SU-DHL-6 (cell line): ENCODE measurements around the gene ABHD17A.

Experiments
- H2AFZ ChIP-seq: fragments of 200-600 bp; sonication (generic); 2 replicates; pipeline ENCODE4 v1.6.1; 2014; ENCODE audit warnings: low read depth, mild to moderate bottlenecking, moderate library complexity, mixed read lengths, antibody characterized with exemption, low read length; ENCODE audit not compliant: severe bottlenecking
- H3F3A ChIP-seq: fragments of 200-600 bp; shearing (Covaris generic); 2 replicates; pipeline ENCODE4 v1.6.0; 2016; ENCODE audit warnings: antibody characterized with exemption, mild to moderate bottlenecking; ENCODE audit not compliant: insufficient read depth
- H3K27ac ChIP-seq: fragments of 200-600 bp; sonication (generic); 2 replicates; pipeline ENCODE4 v1.5.1; 2016; ENCODE audit warnings: low read depth, mild to moderate bottlenecking, low read length, moderate library complexity, mixed read lengths
- H3K27me3 ChIP-seq: fragments of 200-600 bp; sonication (generic), shearing (Covaris generic); 2 replicates; pipeline ENCODE4 v1.6.0; 2014; ENCODE audit warnings: mild to moderate bottlenecking, low read length
- H3K36me3 ChIP-seq: fragments of 200-600 bp; sonication (generic); 2 replicates; pipeline ENCODE4 v1.6.1; 2014; ENCODE audit warnings: mild to moderate bottlenecking, low read length, mixed read lengths
- H3K4me2 ChIP-seq: fragments of 300-600, 200-600 bp; shearing (Covaris generic), sonication (generic); 2 replicates; pipeline ENCODE4 v1.6.0; 2014; ENCODE audit warnings: low read length, low read depth, mild to moderate bottlenecking; ENCODE audit not compliant: poor library complexity, severe bottlenecking
- H3K4me3 ChIP-seq: fragments of 200-600 bp; sonication (generic); 2 replicates; pipeline ENCODE4 v1.5.1; 2014; ENCODE audit warnings: antibody characterized with exemption, low read length, mild to moderate bottlenecking, mixed read lengths; ENCODE audit not compliant: insufficient read depth, poor library complexity, severe bottlenecking
- H3K79me2 ChIP-seq: fragments of 200-600 bp; sonication (generic); 2 replicates; pipeline ENCODE4 v1.6.1; 2014; ENCODE audit warnings: mild to moderate bottlenecking, low read length, moderate library complexity; ENCODE audit not compliant: insufficient read depth
- H3K9ac ChIP-seq: fragments of 200-600 bp; sonication (generic); 2 replicates; pipeline ENCODE4 v1.7.0; 2014; ENCODE audit warnings: mild to moderate bottlenecking, low read length
- H3K9me2 ChIP-seq: fragments of 200-600 bp; sonication (generic); replicated peaks from 2 replicates; pipeline ENCODE4 v1.6.1; 2014; ENCODE audit warnings: low read length; ENCODE audit not compliant: insufficient read depth
- H3K9me3 ChIP-seq: fragments of 200-600 bp; sonication (generic); 2 replicates; pipeline ENCODE4 v1.6.1; 2014; ENCODE audit warnings: low read length, mixed read lengths; ENCODE audit not compliant: insufficient read depth
- H4K20me1 ChIP-seq: fragments of 200-600 bp; sonication (generic); 2 replicates; pipeline ENCODE4 v1.6.1; 2014; ENCODE audit warnings: low read depth, mild to moderate bottlenecking, antibody characterized with exemption, low read length, moderate library complexity, mixed read lengths
- EZH2phosphoT487 ChIP-seq: fragments of 200-600 bp; sonication (generic), shearing (Covaris generic); conservative IDR thresholded peaks from 2 replicates; pipeline ENCODE4 v1.6.1; 2018; ENCODE audit warnings: mild to moderate bottlenecking, antibody characterized with exemption, low read length, moderate library complexity, mixed read lengths
- TF ChIP-seq, protein P1 (sequence below): fragments of 200-600 bp; sonication (generic); IDR thresholded peaks from one replicate; pipeline ENCODE4 v1.5.1; 2017; ENCODE audit warnings: antibody characterized with exemption, mild to moderate bottlenecking, low read length, moderate library complexity; ENCODE audit not compliant: insufficient read depth, poor library complexity, severe bottlenecking

Gene ABHD17A

DNA sequence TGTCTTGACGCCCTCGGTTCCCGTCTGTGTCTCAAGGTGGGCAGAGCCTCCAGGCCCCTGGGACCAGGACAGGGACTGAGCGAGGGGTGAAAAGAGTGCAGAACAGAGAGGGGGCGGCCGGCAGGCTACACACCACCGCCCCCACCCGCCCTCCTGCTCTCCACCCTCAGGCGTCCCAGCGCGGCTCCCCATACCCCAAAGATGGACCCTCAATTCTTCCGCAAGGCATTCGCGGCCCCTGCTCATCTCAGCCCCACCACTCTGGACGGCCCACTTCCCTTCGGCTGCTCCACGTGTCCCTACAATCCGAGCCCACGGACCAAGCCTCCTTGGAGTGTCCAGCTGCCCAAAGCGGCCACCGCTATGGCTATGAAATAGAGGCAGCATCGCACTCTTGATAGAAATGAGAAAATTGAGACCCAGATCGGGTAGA is 23.7 kb downstream of the ABHD17A start:
- no peaks in the 10 kb centered on the region for H3K36me3 ChIP-seq
- peak overlapping the region; percentile 75 for H3K9ac ChIP-seq
- H3K27ac ChIP-seq: peak overlapping the region; percentile 61
- H3K9me2 ChIP-seq: no peaks in the 10 kb centered on the region
- TF ChIP-seq, protein P1, sequence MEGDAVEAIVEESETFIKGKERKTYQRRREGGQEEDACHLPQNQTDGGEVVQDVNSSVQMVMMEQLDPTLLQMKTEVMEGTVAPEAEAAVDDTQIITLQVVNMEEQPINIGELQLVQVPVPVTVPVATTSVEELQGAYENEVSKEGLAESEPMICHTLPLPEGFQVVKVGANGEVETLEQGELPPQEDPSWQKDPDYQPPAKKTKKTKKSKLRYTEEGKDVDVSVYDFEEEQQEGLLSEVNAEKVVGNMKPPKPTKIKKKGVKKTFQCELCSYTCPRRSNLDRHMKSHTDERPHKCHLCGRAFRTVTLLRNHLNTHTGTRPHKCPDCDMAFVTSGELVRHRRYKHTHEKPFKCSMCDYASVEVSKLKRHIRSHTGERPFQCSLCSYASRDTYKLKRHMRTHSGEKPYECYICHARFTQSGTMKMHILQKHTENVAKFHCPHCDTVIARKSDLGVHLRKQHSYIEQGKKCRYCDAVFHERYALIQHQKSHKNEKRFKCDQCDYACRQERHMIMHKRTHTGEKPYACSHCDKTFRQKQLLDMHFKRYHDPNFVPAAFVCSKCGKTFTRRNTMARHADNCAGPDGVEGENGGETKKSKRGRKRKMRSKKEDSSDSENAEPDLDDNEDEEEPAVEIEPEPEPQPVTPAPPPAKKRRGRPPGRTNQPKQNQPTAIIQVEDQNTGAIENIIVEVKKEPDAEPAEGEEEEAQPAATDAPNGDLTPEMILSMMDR: no peak
- no peak for TF ChIP-seq EZH2phosphoT487
- H3F3A ChIP-seq: peaks cover 23% of the 10 kb centered on the region; the same call in 1 of the 2 replicates
- no peaks in the 10 kb centered on the region for H3K9me3 ChIP-seq
- peaks cover 6% of the 10 kb centered on the region; the same call in 1 of the 2 replicates for H4K20me1 ChIP-seq
- H3K79me2 ChIP-seq: peaks cover 44% of the 10 kb centered on the region
- peak overlapping the region; percentile 95 for H3K4me3 ChIP-seq
- H3K27me3 ChIP-seq: no peaks in the 10 kb centered on the region
- H2AFZ ChIP-seq: no peak overlapping the region
- peak overlapping the region; percentile 66 for H3K4me2 ChIP-seq

DNA sequence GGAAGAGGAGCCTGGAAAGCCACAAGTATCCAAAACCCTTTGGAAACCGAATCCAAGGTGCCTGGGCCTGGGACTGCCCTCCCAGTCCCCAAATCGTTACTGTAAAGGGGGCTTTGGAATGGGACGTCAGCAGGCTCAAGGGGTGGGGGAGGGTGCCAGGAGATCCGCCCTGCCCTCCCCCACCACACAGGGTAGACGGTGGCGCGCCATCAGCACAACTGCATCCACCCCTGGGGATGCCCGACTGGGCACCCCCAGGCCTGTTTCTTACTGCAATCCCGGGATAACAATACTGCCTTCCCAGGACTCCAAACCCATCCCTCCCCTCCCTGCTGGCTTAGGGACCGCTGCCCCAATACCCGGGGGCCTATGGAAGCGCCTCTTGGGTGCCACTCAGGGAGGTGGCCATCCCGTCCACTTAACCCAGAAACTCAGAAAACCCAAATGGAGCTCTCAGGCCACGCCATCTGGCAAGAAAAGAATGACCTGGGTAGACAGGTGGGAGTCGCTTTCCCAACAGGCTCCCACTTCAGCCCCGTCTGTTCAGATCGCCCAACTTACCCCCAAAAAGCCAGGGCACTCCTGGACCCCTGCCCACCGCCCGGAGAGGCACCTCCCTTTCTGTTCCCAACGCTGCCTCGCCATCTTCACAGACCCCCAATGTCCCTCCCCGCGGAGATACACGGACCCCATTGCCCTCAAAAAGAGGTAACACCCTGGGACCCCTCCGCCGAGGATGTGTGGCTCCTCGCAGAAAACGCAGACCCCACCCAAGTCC is 24.3 kb downstream of the ABHD17A start:
- no peaks in the 10 kb centered on the region for H3K27me3 ChIP-seq
- H3K36me3 ChIP-seq: no peaks in the 10 kb centered on the region
- no peaks in the 10 kb centered on the region for H3K9me2 ChIP-seq
- H3F3A ChIP-seq: peaks cover 21% of the 10 kb centered on the region; the same call in 1 of the 2 replicates
- no peaks in the 10 kb centered on the region for H3K9me3 ChIP-seq
- no peak overlapping the region for H3K27ac ChIP-seq
- H2AFZ ChIP-seq: no peak overlapping the region
- no peak for TF ChIP-seq EZH2phosphoT487
- TF ChIP-seq, protein P1: no peak
- H3K4me3 ChIP-seq: peak overlapping the region; percentile 95
- H4K20me1 ChIP-seq: peaks cover 6% of the 10 kb centered on the region; the same call in 1 of the 2 replicates
- H3K9ac ChIP-seq: peak overlapping the region; percentile 75
- H3K4me2 ChIP-seq: peak overlapping the region; percentile 66
- H3K79me2 ChIP-seq: peaks cover 51% of the 10 kb centered on the region

DNA sequence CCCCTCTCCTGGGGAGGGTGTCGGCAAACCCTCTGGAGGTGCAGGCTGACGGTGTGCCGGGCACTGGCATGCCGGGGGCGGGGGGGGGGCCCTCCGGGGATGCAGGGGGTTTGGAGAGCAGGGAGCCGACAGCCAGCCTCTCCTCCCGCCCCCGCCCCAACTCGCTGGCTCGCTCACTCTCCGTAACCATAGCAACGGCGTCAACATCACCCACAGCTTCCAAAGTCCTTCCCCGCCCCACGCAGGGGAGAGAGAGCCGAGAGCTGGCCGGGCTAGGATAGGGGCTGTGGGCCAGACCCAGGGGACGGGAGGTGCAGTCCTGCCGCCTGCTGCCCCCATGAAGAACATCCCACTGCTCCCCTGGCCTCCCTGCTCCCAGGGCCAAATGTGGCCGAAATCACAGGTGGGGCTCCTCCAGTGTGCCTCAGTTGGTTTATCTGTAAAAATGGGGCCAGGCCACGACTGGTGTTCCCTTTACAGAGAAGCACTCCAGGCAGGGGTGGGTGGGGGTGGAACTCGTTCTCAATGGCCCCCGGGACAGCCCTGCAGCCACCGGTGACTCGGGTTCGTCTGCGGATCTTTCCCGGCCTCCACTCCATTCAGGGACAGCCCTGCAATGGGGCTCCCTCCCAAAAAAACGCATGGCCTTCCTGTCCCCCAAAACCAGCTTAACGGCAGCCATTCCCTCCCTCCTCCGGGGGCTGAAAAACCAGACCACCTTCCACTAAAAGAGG is 25.1 kb downstream of the ABHD17A start:
- no peaks in the 10 kb centered on the region for H3K27me3 ChIP-seq
- H3K9me2 ChIP-seq: no peaks in the 10 kb centered on the region
- peak overlapping the region; percentile 75 for H3K9ac ChIP-seq
- H3F3A ChIP-seq: peaks cover 17% of the 10 kb centered on the region; the same call in 1 of the 2 replicates
- H4K20me1 ChIP-seq: peaks cover 6% of the 10 kb centered on the region; the same call in 1 of the 2 replicates
- peak overlapping the region; percentile 95 for H3K4me3 ChIP-seq
- peaks cover 58% of the 10 kb centered on the region for H3K79me2 ChIP-seq
- H3K27ac ChIP-seq: no peak overlapping the region
- H3K4me2 ChIP-seq: peak overlapping the region; percentile 66
- TF ChIP-seq EZH2phosphoT487: no peak
- TF ChIP-seq, protein P1: no peak
- no peak overlapping the region for H2AFZ ChIP-seq
- no peaks in the 10 kb centered on the region for H3K9me3 ChIP-seq
- no peaks in the 10 kb centered on the region for H3K36me3 ChIP-seq
